ENCODE data around the gene NEDD8. TPM values are rescaled to one million over a fixed set of nuclear protein-coding genes. Genes with fewer than 3 reads are reported as not detected.

Gene NEDD8
- total and polyA plus RNA-seq, 2 experiments from 2014 or later = 130 to 418 TPM

GRCh38 chr14:24274101-24274543 lies 42.0 kb upstream of the NEDD8 start (continued):
- TF ChIP-seq, protein P1, sequence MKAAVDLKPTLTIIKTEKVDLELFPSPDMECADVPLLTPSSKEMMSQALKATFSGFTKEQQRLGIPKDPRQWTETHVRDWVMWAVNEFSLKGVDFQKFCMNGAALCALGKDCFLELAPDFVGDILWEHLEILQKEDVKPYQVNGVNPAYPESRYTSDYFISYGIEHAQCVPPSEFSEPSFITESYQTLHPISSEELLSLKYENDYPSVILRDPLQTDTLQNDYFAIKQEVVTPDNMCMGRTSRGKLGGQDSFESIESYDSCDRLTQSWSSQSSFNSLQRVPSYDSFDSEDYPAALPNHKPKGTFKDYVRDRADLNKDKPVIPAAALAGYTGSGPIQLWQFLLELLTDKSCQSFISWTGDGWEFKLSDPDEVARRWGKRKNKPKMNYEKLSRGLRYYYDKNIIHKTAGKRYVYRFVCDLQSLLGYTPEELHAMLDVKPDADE (IDR thresholded peaks at IDR 0.05) = no peak
- TF ChIP-seq CTCF (conservative IDR thresholded peaks at IDR 0.05; ENCODE audit: low read depth in 2 of 2) (no peak), JUNB (IDR thresholded peaks at IDR 0.05; ENCODE audit: unreplicated experiment) (no peak), ZNF331 (CRISPR knock-in tag; IDR thresholded peaks at IDR 0.05; ENCODE audit: low read depth) (no peak), NANOG (IDR thresholded peaks at IDR 0.05; ENCODE audit: borderline replicate concordance) (no peak), POLR2AphosphoS5 (IDR thresholded peaks at IDR 0.05; ENCODE audit: low read depth) (no peak)
- TF ChIP-seq, protein P2, sequence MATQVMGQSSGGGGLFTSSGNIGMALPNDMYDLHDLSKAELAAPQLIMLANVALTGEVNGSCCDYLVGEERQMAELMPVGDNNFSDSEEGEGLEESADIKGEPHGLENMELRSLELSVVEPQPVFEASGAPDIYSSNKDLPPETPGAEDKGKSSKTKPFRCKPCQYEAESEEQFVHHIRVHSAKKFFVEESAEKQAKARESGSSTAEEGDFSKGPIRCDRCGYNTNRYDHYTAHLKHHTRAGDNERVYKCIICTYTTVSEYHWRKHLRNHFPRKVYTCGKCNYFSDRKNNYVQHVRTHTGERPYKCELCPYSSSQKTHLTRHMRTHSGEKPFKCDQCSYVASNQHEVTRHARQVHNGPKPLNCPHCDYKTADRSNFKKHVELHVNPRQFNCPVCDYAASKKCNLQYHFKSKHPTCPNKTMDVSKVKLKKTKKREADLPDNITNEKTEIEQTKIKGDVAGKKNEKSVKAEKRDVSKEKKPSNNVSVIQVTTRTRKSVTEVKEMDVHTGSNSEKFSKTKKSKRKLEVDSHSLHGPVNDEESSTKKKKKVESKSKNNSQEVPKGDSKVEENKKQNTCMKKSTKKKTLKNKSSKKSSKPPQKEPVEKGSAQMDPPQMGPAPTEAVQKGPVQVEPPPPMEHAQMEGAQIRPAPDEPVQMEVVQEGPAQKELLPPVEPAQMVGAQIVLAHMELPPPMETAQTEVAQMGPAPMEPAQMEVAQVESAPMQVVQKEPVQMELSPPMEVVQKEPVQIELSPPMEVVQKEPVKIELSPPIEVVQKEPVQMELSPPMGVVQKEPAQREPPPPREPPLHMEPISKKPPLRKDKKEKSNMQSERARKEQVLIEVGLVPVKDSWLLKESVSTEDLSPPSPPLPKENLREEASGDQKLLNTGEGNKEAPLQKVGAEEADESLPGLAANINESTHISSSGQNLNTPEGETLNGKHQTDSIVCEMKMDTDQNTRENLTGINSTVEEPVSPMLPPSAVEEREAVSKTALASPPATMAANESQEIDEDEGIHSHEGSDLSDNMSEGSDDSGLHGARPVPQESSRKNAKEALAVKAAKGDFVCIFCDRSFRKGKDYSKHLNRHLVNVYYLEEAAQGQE (IDR thresholded peaks at IDR 0.05; ENCODE audit: unreplicated experiment) = no peak

DNA sequence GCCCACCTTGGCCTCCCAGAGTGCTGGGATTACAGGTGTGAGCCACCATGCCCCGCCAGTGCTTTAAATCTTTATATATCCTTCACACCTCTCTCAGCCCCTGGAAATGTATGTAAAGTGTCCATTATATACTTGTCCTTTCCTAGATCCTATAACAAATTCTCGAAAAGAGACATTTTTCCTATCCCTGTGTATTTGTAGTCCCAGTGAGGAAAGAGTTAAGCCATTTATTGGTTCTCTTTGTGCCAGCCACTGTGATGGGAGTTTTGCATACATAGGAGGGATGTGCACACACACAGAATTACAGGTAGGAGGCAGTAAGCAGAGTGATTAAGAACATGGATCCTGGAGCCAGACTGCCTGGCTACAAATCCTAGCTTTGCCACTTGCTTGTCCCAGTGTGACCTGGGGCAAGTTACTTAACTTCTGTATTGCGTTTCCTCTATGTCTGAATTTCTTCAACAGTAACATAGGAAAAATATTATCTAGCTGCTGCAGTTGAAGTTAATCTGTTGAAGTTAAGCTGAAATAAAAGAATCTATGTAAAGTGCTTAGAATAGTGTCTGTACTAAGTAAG lies 41.3 kb upstream of the NEDD8 start:
- DNase-seq (ENCODE audit: low spot score) (peak; percentile 35), ATAC-seq (no peak)
- Histone ChIP-seq H3K79me2 (replicated peaks; ENCODE audit: insufficient read depth) (no peaks in the 10 kb centered on the region; the same call in 1 of the 2 replicates), H2AFZ (no peak overlapping the region), H4K20me1 (replicated peaks; ENCODE audit: insufficient read depth) (no peaks in the 10 kb centered on the region; the same call in 1 of the 2 replicates), H3F3A (replicated peaks; ENCODE audit: low read depth) (peaks cover 11% of the 10 kb centered on the region; the same call in 1 of the 2 replicates), H3K27me3 (ENCODE audit: insufficient read depth) (no peaks in the 10 kb centered on the region), H3K9me2 (ENCODE audit: insufficient read depth) (no peaks in the 10 kb centered on the region), H3K4me1 (ENCODE audit: insufficient read depth) (peaks cover 16% of the 10 kb centered on the region), H3K36me3 (ENCODE audit: insufficient read depth) (no peaks in the 10 kb centered on the region), H3K4me2 (no peak overlapping the region), H3K27ac (ENCODE audit: low read depth) (no peak overlapping the region; the same call in 1 of the 2 replicates), H3K4me3 (no peak overlapping the region)
- H3K27ac Mint-ChIP-seq = no peak overlapping the region
- peaks cover 8% of the 10 kb centered on the region for H3K27me3 Mint-ChIP-seq (ENCODE audit: insufficient read depth, low read depth, poor library complexity)
- TF ChIP-seq CREB1 (CRISPR knock-in tag; IDR thresholded peaks at IDR 0.05; ENCODE audit: low read depth) (no peak), CTCF (conservative IDR thresholded peaks at IDR 0.05; ENCODE audit: low read depth in 2 of 2) (0 out of 4 replicates have a peak, but pooled peaks have one; percentile 4 to 10), JUNB (IDR thresholded peaks at IDR 0.05; ENCODE audit: unreplicated experiment) (no peak), STAT1 (IDR thresholded peaks at IDR 0.05; ENCODE audit: unreplicated experiment) (no peak), ZNF114 (CRISPR knock-in tag; IDR thresholded peaks at IDR 0.05) (no peak), EZH2 (IDR thresholded peaks at IDR 0.05; ENCODE audit: low read depth, unreplicated experiment) (no peak)
- H3K4me1 Mint-ChIP-seq = peaks cover 22% of the 10 kb centered on the region
- no peaks in the 10 kb centered on the region; the same call in 2 of the 3 replicates for H3K36me3 Mint-ChIP-seq (ENCODE audit: low read depth)
- H3K9me3 Mint-ChIP-seq = no peaks in the 10 kb centered on the region; the same call in 2 of the 3 replicates
- no peak overlapping the region for H3K4me3 Mint-ChIP-seq

Data from GM23338 (cell line).